Adrenal gland (tissue), 5 donors: ENCODE results near the gene GYPC.

ENCODE experiments used
- CTCF ChIP-seq, 6 experiments: fragments of 450-650 bp in 4 of 6; fragments of 200-600 bp in 2 of 6; sonication (generic) in 1 of 6; IDR thresholded peaks; 1 replicate in 5 of 6; 2 replicates in 1 of 6; pipeline versions ENCODE4 v1.5.1 to v1.8.0; 2016 to 2021; ENCODE audit warnings: antibody characterized with exemption in 6 of 6, mild to moderate bottlenecking in 2 of 6, moderate library complexity in 1 of 6
- POLR2A ChIP-seq, 2 donors: fragments of 450-650 bp; IDR thresholded peaks; one replicate each; pipeline ENCODE4 v1.6.1; 2017; ENCODE audit warnings: antibody characterized with exemption in 2 of 2, mild to moderate bottlenecking in 2 of 2, moderate library complexity in 1 of 2
- donor health status: DM: no; HTN: no; CAD: no.

DNA sequence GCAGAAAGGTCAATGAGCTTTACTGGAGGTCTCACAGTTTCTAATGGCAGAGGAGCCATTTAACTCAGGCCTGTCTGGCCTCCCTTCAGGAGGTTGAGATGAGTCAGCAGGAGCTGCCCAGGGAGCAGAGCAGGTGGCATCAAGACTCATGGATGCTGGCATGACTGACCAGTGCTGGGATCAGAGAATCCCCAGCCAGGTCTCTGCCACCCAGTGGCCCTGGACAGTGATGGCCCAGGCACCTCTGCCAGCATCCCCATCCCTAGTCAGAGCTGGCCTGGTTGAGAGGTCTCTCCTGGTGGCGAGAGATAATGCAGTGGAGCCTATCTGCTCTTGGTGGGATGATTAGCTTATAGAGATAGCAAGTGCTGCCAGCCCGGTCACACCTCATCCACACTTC is 43.1 kb downstream of the GYPC start:
- TF ChIP-seq CTCF (IDR thresholded peaks at IDR 0.05) (no peak), POLR2A (IDR thresholded peaks at IDR 0.05) (no peak)
